ENCODE measurements around the gene THUMPD3.
A peak's percentile ranks its signal among the peaks of the same experiment; 100 is the strongest.

Gene THUMPD3

DNA sequence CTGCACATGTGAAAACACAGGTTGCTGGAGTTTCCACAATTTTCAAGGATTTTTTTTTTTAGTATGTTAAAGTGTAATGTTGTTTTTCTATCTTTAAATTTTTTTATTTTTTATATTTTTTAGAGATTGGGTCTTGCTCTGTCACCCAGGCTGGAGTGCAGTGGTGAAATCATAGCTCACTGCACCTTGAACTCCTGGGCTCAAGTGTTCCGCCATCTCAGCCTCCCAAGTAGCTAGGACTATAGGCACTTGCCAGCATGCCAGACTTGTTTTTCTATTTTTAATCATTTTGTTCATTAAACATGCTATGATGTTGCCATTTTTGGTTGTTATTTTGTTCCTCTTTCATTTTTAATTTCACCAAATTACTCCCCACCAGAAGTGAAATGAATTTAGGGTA lies 16.7 kb upstream of the THUMPD3 start:
- TF ChIP-seq, protein P1, sequence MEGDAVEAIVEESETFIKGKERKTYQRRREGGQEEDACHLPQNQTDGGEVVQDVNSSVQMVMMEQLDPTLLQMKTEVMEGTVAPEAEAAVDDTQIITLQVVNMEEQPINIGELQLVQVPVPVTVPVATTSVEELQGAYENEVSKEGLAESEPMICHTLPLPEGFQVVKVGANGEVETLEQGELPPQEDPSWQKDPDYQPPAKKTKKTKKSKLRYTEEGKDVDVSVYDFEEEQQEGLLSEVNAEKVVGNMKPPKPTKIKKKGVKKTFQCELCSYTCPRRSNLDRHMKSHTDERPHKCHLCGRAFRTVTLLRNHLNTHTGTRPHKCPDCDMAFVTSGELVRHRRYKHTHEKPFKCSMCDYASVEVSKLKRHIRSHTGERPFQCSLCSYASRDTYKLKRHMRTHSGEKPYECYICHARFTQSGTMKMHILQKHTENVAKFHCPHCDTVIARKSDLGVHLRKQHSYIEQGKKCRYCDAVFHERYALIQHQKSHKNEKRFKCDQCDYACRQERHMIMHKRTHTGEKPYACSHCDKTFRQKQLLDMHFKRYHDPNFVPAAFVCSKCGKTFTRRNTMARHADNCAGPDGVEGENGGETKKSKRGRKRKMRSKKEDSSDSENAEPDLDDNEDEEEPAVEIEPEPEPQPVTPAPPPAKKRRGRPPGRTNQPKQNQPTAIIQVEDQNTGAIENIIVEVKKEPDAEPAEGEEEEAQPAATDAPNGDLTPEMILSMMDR (IDR thresholded peaks at IDR 0.05; ENCODE audit: insufficient read depth, missing control alignments), result no peak
- DNase-seq (ENCODE audit: insufficient read length, low spot score) (no peak), FAIRE-seq (no peak)

DNA sequence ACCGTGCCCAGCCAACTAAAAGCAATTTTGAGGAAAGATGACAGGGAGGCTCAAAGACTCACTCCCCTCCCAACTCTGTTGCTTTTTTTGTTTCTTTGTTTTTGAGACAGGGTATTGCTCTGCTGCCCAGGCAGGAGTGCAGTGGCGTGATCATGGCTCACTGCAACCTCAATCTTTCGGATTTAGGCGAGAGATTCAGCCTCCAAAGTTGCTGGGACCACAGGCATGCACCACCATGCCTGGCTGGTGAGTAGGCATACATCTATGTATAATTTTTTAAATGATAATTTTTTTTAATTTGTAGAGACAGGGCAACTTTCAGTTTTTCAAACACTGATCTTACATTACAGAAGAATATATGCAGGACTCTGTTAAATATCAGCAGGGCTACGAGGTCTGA lies 15.8 kb upstream of the THUMPD3 start:
- no peak for DNase-seq (ENCODE audit: insufficient read length, low spot score)
- no peak for FAIRE-seq
- TF ChIP-seq, protein P1 (IDR thresholded peaks at IDR 0.05; ENCODE audit: insufficient read depth, missing control alignments), result no peak

DNA sequence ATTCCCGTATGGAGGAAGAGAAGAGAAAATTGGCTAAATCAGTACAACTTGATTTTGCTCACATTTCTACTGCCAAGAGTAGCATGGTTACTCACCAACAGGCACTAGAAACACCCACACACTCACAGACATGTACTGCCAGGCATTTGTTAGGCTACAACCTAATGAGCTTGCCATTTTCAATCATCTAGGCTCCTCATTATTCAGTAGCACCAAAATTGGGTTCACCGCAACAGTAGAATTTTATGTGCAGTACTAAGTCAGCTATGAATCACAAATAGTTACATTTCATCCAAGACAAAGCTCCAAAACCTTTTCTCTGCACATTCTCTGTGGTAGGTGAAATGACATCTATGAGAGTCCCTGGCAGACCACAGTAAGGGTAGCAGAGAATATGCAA lies 15.0 kb upstream of the THUMPD3 start:
- TF ChIP-seq, protein P1 (IDR thresholded peaks at IDR 0.05; ENCODE audit: insufficient read depth, missing control alignments), result no peak
- DNase-seq (ENCODE audit: insufficient read length, low spot score) (no peak), FAIRE-seq (no peak)

DNA sequence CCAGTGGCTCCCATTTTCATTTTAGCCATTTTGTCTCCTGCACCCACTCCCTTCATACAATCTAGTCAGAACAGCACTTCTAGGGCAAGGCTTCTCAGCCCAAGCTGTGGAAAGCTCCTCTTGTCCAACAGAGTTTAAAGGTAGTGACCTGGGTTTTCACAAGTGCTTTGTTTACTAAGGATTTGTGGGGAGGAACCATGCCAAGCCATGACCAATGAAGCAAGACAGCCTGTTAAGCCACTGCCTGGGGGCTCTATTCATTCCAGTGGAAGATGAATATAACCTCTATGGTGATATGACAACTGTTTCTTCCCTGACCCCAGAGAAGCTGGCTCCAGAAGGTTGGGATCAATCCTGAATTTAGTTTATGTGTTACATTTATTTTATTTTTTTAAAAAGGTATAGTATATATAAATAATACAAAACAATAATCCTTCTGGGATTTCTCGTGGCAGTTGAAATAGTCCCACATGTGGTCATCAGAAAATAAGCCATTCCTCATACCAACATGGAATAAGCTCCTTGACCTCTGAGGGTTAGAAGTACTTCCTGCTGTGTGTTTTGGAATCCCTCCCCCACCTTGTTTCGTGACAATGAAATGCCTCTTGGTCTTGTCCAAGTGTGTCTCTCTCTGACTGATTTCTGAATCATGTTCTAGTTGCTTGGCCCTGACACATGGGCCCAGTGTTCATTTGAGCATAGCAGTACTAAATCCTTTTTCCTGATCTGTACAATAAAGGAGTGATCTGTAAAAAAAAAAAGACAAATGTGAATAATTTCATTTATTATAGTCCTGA lies 13.3 kb upstream of the THUMPD3 start:
- no peak for DNase-seq (ENCODE audit: insufficient read length, low spot score)
- TF ChIP-seq, protein P1 (IDR thresholded peaks at IDR 0.05; ENCODE audit: insufficient read depth, missing control alignments), result no peak
- no peak for FAIRE-seq

DNA sequence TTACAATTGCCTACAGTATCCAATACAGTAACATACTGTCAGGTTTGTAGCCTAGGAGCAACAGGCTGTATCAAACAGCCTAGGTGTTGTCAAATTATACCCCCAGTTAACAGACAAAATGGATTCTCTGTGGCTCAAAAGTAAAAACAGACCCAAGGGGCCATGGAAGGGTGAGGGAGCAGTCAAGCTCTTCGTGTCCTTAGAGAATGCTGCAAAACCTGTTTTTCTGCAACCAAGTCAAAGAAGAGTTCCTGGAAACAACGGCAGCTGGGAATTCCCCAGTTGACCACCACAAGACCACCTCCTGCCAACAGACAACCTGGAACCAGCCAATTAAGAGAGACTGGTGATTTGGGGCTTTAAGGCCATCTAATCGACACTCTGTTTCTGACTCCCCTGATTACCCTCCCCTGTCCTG lies 11.1 kb upstream of the THUMPD3 start:
- DNase-seq (ENCODE audit: insufficient read length, low spot score) (no peak), FAIRE-seq (no peak)
- TF ChIP-seq, protein P1 (IDR thresholded peaks at IDR 0.05; ENCODE audit: insufficient read depth, missing control alignments), result no peak

DNA sequence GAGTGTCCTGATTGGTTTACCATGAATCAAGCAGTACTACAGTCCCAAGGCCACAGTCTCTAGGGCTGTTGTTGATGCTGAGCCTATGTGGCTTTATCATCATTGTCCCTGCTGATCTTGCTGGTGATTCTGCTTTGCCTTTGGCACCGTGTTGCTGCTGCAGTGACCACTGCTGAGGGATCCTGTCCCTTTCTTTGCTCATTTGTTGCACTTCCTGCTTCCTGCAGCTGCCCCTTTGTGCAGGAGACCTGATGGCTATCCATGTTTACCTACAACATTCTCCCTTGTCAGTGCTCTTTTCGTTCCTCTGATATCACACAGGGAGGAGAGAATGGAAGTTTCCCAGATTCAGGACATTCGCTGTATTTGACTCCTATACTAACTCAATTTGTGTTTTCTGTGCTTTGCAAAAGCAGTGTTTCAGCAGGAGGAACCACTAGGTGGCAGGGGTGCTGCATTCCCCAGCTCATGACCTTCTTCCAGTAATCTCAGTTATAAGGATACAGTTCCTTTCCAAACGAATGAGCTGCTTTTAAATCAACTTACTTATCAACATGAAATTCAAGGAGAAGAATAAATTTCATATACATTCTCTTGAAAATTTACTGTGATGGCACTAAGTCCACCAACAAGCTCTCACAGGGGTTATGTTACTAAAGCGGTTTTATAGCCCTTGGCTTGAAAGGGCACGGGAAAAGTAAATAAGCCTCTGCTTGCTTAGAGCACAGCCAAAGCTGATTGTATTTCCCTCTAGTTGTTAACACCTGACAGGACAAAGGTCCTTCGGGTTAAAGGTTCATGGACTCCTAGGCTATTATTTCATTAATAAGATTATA lies 9.7 kb upstream of the THUMPD3 start:
- no peak for FAIRE-seq
- peak; percentile 38 for DNase-seq (ENCODE audit: insufficient read length, low spot score)
- TF ChIP-seq, protein P1 (IDR thresholded peaks at IDR 0.05; ENCODE audit: insufficient read depth, missing control alignments), result peak; percentile 97
